AG04450 (cell line): ENCODE measurements around the gene PPP2CA. TPM values are rescaled to one million over a fixed set of nuclear protein-coding genes. Genes with fewer than 3 reads are reported as not detected.

ENCODE experiments used
- CTCF ChIA-PET: fragments of 300-600, 350-600 bp; formaldehyde crosslinking; extraction: SDS; loops from one replicate; lab custom pipeline; 2022; ENCODE audit warnings: antibody characterized with exemption, inconsistent platforms; lab: Charles Lee
- POLR2A ChIA-PET: fragments of 350-600 bp; formaldehyde crosslinking; extraction: SDS; loops from one replicate; lab custom pipeline; 2021; ENCODE audit warnings: antibody characterized with exemption, inconsistent platforms; lab: Yijun Ruan, JAX
- DNase-seq: peaks from one replicate; pipeline ENCODE4 v3.0.0-alpha.2; 2011; ENCODE audit warnings: low read depth, low spot score
- H3K27ac ChIP-seq: one replicate; pipeline ENCODE4 v1.5.1; 2012; ENCODE audit warnings: low read depth, low read length, control low read depth
- H3K27me3 ChIP-seq: one replicate; pipeline ENCODE4 v1.6.0; 2012; ENCODE audit warnings: low read length; ENCODE audit not compliant: control insufficient read depth, insufficient read depth
- H3K4me3 ChIP-seq: 2 replicates; pipeline ENCODE4 v1.5.1; 2011; ENCODE audit warnings: mild to moderate bottlenecking, low read depth, low read length, control low read depth
- H3K9me3 ChIP-seq: 2 replicates; pipeline ENCODE4 v1.5.1; 2012; ENCODE audit warnings: low read length; ENCODE audit not compliant: control insufficient read depth, insufficient read depth
- polyA minus RNA-seq: library from RNA; depleted of rRNA, polyadenylated mRNA; stranded (reverse); fragments of >200 nt; gene quantifications from 2 replicates; pipeline ENCODE4 v1.2.3, GENCODE V29; 2011; rRNA and poly(A)+ RNA removed
- polyA plus RNA-seq: library from polyadenylated mRNA; depleted of rRNA; stranded (reverse); fragments of >200 nt; gene quantifications from 2 replicates; pipeline ENCODE4 v1.2.3, GENCODE V29; 2011; rRNA removed
- TF ChIP-seq, protein P1 (sequence below): IDR thresholded peaks from 2 replicates; pipeline ENCODE4 v1.5.1; 2011; ENCODE audit warnings: low read depth, low read length, control low read depth, inconsistent platforms

Gene PPP2CA
- polyA plus RNA-seq (175 and 252 TPM in 2 replicates), polyA minus RNA-seq (49.5 and 107 TPM in 2 replicates)

DNA sequence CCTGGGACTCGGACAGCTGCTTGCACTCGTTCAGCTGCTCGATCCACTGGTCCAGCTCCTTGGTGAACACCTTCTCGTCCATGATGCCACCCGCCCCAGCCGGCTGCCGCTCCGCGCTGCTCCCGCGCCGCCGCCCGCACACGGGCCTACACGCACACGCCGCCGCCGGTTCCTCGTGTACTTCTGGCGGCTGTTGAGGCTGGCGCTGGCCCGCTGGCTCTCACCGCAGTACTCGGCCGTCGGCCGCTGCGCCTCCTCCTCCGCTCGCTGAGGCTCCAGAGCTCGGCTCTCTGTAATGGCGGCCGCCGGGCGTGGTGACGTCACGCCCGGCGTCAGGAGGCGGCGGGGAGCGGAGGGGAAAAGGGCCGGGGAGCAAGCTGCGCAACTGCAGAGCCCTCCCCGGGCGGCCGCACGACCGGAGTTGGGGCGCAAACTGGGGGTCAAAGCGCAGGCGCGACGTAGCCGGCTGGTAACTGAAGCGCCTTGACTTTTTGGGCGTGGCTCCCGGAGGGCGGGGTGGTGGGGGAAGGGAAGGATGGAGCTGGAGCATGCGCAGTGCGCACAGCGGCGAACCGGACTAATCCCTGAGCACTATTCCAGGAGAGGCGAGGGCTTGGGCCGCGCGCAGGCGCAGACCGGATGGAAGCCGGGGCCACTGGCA is at the start of gene PPP2CA:
Gene PPP2CA (minus strand): TSS at position 294 of the 661 bp plus-strand sequence. CDS start 212 bp downstream, at position 82.
- ChIA-PET POLR2A (interaction anchor here (0.7 to 2.9 kb wide), 16 partner anchors 11 to 620 kb away, joined by 3 to 38 read pairs (median 6); partner anchors contain the start of genes C5orf24 and SKP1), CTCF (interaction anchor here (0.6 to 8.7 kb wide), 10 partner anchors 10 to 64 kb away, joined by 3 to 37 read pairs (median 4); no protein-coding TSS in a partner anchor)
- DNase-seq = peak; percentile 98
- Histone ChIP-seq H3K27me3 (no peaks in the 10 kb centered on the region), H3K9me3 (no peaks in the 10 kb centered on the region; the same call in 1 of the 2 replicates), H3K27ac (peak within 1 kb of the TSS; percentile 96), H3K4me3 (peak within 1 kb of the TSS; percentile 96)
- TF ChIP-seq, protein P1, sequence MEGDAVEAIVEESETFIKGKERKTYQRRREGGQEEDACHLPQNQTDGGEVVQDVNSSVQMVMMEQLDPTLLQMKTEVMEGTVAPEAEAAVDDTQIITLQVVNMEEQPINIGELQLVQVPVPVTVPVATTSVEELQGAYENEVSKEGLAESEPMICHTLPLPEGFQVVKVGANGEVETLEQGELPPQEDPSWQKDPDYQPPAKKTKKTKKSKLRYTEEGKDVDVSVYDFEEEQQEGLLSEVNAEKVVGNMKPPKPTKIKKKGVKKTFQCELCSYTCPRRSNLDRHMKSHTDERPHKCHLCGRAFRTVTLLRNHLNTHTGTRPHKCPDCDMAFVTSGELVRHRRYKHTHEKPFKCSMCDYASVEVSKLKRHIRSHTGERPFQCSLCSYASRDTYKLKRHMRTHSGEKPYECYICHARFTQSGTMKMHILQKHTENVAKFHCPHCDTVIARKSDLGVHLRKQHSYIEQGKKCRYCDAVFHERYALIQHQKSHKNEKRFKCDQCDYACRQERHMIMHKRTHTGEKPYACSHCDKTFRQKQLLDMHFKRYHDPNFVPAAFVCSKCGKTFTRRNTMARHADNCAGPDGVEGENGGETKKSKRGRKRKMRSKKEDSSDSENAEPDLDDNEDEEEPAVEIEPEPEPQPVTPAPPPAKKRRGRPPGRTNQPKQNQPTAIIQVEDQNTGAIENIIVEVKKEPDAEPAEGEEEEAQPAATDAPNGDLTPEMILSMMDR = no peak

DNA sequence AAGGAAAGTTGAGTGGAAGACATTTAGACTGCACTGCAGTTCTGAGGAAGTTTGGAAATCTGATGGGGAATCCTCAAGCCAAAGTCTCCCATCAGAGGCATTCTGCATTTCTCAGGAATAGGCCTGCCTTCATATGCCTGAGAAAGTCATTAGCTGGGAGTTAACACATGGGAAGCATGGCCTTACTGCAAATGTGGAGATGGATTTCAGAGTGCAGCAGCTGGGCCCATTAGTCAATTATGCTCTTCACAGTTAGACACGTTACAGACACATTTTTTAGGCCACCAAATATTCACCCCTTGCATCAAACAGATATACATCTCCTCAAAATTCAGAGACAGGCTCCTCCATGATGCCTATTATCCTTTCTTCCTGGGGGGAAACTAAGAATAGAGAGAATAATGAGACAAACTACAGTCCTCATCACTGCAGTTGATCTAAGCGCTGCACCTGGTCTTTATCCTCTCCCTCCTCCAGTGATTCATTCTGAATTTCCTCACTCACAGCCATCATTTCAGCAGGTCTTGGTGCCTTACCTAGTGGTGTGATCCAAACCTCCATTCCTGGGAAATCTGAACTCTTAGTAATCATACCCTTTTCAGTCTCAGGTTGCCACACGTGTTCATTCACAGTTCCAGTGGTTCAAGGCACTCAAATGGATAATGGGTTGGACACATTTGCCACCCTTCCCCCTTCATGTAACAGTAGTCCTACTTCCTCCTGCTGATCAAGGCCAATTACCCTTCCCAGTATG is 47.9 kb upstream of the PPP2CA start:
- Histone ChIP-seq H3K9me3 (no peaks in the 10 kb centered on the region; the same call in 1 of the 2 replicates), H3K27me3 (no peaks in the 10 kb centered on the region), H3K27ac (no peak overlapping the region), H3K4me3 (no peak overlapping the region)
- CTCF ChIA-PET = no interaction called here
- TF ChIP-seq, protein P1 = no peak
- POLR2A ChIA-PET = no interaction called here
- DNase-seq = no peak

DNA sequence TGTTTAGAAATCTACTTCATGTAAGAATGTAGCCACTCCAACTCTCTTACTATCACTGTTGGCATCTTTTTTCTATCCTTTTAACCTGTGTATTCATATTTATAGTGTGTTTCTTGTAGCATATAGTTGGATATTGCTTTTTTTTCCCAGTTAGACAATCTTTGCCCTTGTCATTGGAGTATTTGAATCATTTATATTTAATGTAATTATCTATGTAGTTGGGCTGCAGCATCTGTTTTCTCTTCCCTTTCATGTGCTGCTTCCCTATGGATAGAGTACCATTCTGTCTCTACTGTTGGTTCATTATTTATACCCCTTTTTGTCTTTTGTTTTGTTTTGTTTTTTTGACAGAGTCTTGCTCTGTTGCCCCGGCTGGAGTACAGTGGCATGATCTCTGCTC is 45.2 kb upstream of the PPP2CA start:
- no peak overlapping the region for H3K4me3 ChIP-seq
- no peak overlapping the region for H3K27ac ChIP-seq
- POLR2A ChIA-PET = no interaction called here
- H3K9me3 ChIP-seq = no peaks in the 10 kb centered on the region
- no peak for DNase-seq
- TF ChIP-seq, protein P1 = no peak
- H3K27me3 ChIP-seq = no peaks in the 10 kb centered on the region
- CTCF ChIA-PET = interaction anchor here (0.6 kb wide), 1 partner anchor 32 kb away, joined by 4 read pairs; no protein-coding TSS in a partner anchor

DNA sequence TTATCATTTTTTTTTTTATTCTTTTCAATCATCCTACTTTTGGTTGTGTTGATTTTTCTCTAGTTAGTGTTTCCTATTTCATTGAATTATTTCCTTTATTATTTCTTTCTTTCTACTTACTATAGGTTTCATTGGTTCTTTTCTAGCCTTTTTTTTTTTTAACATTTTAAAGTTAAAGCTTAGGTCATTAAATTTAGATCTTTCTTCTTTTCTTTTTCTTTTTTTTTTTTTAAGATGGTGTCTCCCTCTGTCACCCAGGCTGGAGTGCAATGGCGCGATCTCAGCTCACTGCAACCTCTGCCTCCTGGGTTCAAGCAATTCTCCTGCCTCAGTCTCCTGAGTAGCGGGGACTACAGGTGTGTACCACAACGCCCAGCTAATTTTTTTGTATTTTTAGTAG is 43.0 kb upstream of the PPP2CA start:
- Histone ChIP-seq H3K9me3 (peaks cover 6% of the 10 kb centered on the region; the same call in 1 of the 2 replicates), H3K27me3 (no peaks in the 10 kb centered on the region), H3K27ac (no peak overlapping the region), H3K4me3 (no peak overlapping the region)
- CTCF ChIA-PET = interaction anchor here (0.6 to 1.3 kb wide), 4 partner anchors 19 to 318 kb away, joined by 3 to 6 read pairs (median 4); no protein-coding TSS in a partner anchor
- no peak for DNase-seq
- TF ChIP-seq, protein P1 = no peak
- POLR2A ChIA-PET = interaction anchor here (0.7 to 1.2 kb wide), 2 partner anchors 43 to 168 kb away, joined by 3 to 4 read pairs; partner anchors contain the start of gene PPP2CA
